HG03280 (cell line): ENCODE measurements around the gene CASD1.

Experiments
- ATAC-seq: cut with Tn5 transposase; IDR thresholded peaks from one replicate; pipeline ENCODE4 v1.9.1; 2021; ENCODE audit warnings: mild to moderate bottlenecking, moderate library complexity; ENCODE audit not compliant: unreplicated experiment

Gene CASD1

GRCh38 chr7:94512735-94513564 is 3.3 kb downstream of the CASD1 start:
- ATAC-seq = no peak

- no peak for ATAC-seq
These were observed 3.9 kb downstream of the CASD1 start for GRCh38 chr7:94513565-94513860.

- ATAC-seq = no peak
These were observed 4.7 kb downstream of the CASD1 start for GRCh38 chr7:94514140-94514889.

- no peak for ATAC-seq
These were observed 5.3 kb downstream of the CASD1 start for GRCh38 chr7:94514917-94515316.

GRCh38 chr7:94525923-94526322 is 16.3 kb downstream of the CASD1 start:
- no peak for ATAC-seq

- ATAC-seq = no peak
These were observed 19.9 kb downstream of the CASD1 start for GRCh38 chr7:94529516-94529915.

GRCh38 chr7:94530109-94530508 is 20.5 kb downstream of the CASD1 start:
- ATAC-seq = no peak

- no peak for ATAC-seq
These were observed 23.1 kb downstream of the CASD1 start for GRCh38 chr7:94532676-94533075.

- ATAC-seq = no peak
These were observed 30.8 kb downstream of the CASD1 start for GRCh38 chr7:94540428-94540827.

GRCh38 chr7:94547126-94547525 is 37.5 kb downstream of the CASD1 start:
- ATAC-seq = no peak

GRCh38 chr7:94556028-94556427 is 46.4 kb downstream of the CASD1 start:
- peak; percentile 68 for ATAC-seq

GRCh38 chr7:94557215-94557614 is 47.6 kb downstream of the CASD1 start:
- ATAC-seq = no peak

GRCh38 chr7:94559972-94560371 is 50.4 kb downstream of the CASD1 start:
- ATAC-seq = no peak

GRCh38 chr7:94561841-94562514 is 52.4 kb downstream of the CASD1 start:
- ATAC-seq = no peak

GRCh38 chr7:94562525-94562924 is 52.9 kb downstream of the CASD1 start:
- ATAC-seq = no peak

- no peak for ATAC-seq
These were observed 55.8 kb downstream of the CASD1 start for GRCh38 chr7:94565247-94565894.

- ATAC-seq = no peak
These were observed 57.8 kb downstream of the CASD1 start for GRCh38 chr7:94567396-94567795.

GRCh38 chr7:94571816-94572215 is 62.2 kb downstream of the CASD1 start:
- no peak for ATAC-seq

GRCh38 chr7:94575646-94576045 is 66.0 kb downstream of the CASD1 start:
- no peak for ATAC-seq

GRCh38 chr7:94576316-94576715 is 66.7 kb downstream of the CASD1 start:
- no peak for ATAC-seq

GRCh38 chr7:94577357-94577756 is 67.7 kb downstream of the CASD1 start:
- ATAC-seq = no peak
